ENCODE data around the gene SETD1A. TPM values are rescaled to one million over a fixed set of nuclear protein-coding genes. Genes with fewer than 3 reads are reported as not detected.

The SETD1A gene
- total and polyA plus RNA-seq, 9 of the 15 experiments (the other 6 are each of a cell fraction or from before 2014, with no cell fraction given): 0.08 to 36.0 (median 4.2) TPM

GRCh38 chr16:30922960-30923535 is 34.5 kb upstream of the SETD1A start:
- intact Hi-C loops (cut with micrococcal nuclease): loop anchor here (1.0 to 5.0 kb wide), 6 partner anchors 46 to 266 kb away; partner anchors contain the start of genes CFAP119, FBRS and RNF40
- no peaks in the 10 kb centered on the region for H3K9me3 ChIP-seq (replicated peaks; ENCODE audit: control insufficient read depth, insufficient read depth, low read depth, low read length)
- ChIA-PET POLR2A (no interaction called here), CTCF (ENCODE audit: low intra/inter-chr PET ratio) (interaction anchor here (1.1 kb wide), 1 partner anchor 25 kb away, joined by 3 read pairs; no protein-coding TSS in a partner anchor)
- peak; percentile 89 to 100 (median 92) for DNase-seq (ENCODE audit: extremely low read depth in 1 of 4, low spot score in 3 of 4)
- H3K27ac ChIP-seq (ENCODE audit: extremely low read depth, low read depth, low read length): peak overlapping the region; percentile 100
- H2AFZ ChIP-seq (ENCODE audit: low read depth, low read length): peak overlapping the region; percentile 100
- peak overlapping the region; percentile 91 to 99 for H3K9ac ChIP-seq (ENCODE audit: insufficient read depth in 1 of 2, low read depth in 2 of 2, low read length in 2 of 2)
- BruUV-seq (replicated peaks): no TSS peak
- peaks cover 3 to 50% of the 10 kb centered on the region in 2 experiments; a peak in 4 of 5 replicates for H3K4me1 ChIP-seq (replicated peaks in 1 of 2; ENCODE audit: control insufficient read depth in 2 of 2, insufficient read depth in 2 of 2, low read length in 2 of 2)
- WGBS (ENCODE audit: insufficient coverage, low coverage, missing lambda C conversion rate): 2% methylated on average over 30 of the region's 33 CpGs
- no peak for FAIRE-seq
- in situ Hi-C loops (cut with MboI): loop anchor here (5.0 kb wide), 1 partner anchor 76 kb away; no protein-coding TSS in a partner anchor
- peak; percentile 87 for ATAC-seq
- H3K9me1 ChIP-seq (ENCODE audit: control insufficient read depth, insufficient read depth, low read length): peaks cover 3% of the 10 kb centered on the region
- H3K27me3 ChIP-seq (ENCODE audit: control insufficient read depth in 2 of 2, insufficient read depth in 2 of 2, low read length in 2 of 2): no peaks in the 10 kb centered on the region; a peak in 1 of 5 replicates
- H4K20me1 ChIP-seq (replicated peaks; ENCODE audit: control insufficient read depth, insufficient read depth, low read length): peaks cover 3% of the 10 kb centered on the region; the same call in 1 of the 2 replicates
- peaks cover 17% of the 10 kb centered on the region for H3K79me2 ChIP-seq (ENCODE audit: control insufficient read depth, insufficient read depth, low read length)
- H3K4me3 ChIP-seq: peak overlapping the region; percentile 85
- peak overlapping the region; percentile 100 for H3K4me2 ChIP-seq (ENCODE audit: insufficient read depth, low read length)
- peaks cover 30% of the 10 kb centered on the region; the same call in 2 of the 3 replicates for H3K36me3 ChIP-seq (ENCODE audit: control insufficient read depth, insufficient read depth, low read length)
- TF ChIP-seq NFIX (CRISPR knock-in tag; IDR thresholded peaks at IDR 0.05; ENCODE audit: low read depth) (no peak), HMBOX1 (IDR thresholded peaks at IDR 0.05) (0 out of 2 replicates have a peak, but pooled peaks have one; percentile 32), TCF3 (CRISPR knock-in tag; IDR thresholded peaks at IDR 0.05) (no peak), NFIC (IDR thresholded peaks at IDR 0.05) (peak; percentile 15; the same call in 1 of the 2 replicates), BRCA1 (IDR thresholded peaks at IDR 0.05) (no peak), BRCA1 (CRISPR knock-in tag; IDR thresholded peaks at IDR 0.05) (no peak), CREB3 (tag; conservative IDR thresholded peaks at IDR 0.05; ENCODE audit: low read depth) (no peak; the same call in 1 of the 2 replicates), FOSL1 (tag; conservative IDR thresholded peaks at IDR 0.05) (peak; percentile 48), NFATC3 (IDR thresholded peaks at IDR 0.05) (no peak), SP2 (IDR thresholded peaks at IDR 0.05; ENCODE audit: extremely low read depth, low read depth, low read length, poor library complexity, severe bottlenecking) (no peak), CCNT2 (IDR thresholded peaks at IDR 0.05; ENCODE audit: borderline replicate concordance, extremely low read depth, insufficient read length, low read depth, low read length) (peak; percentile 38), DPF2 (IDR thresholded peaks at IDR 0.05) (no peak), EP300 (IDR thresholded peaks at IDR 0.05; ENCODE audit: low read length) (no peak), DEAF1 (CRISPR knock-in tag; IDR thresholded peaks at IDR 0.05) (no peak), ATF2 (CRISPR knock-in tag; IDR thresholded peaks at IDR 0.05) (no peak)
